ENCODE measurements around the gene NMNAT2.

DNA sequence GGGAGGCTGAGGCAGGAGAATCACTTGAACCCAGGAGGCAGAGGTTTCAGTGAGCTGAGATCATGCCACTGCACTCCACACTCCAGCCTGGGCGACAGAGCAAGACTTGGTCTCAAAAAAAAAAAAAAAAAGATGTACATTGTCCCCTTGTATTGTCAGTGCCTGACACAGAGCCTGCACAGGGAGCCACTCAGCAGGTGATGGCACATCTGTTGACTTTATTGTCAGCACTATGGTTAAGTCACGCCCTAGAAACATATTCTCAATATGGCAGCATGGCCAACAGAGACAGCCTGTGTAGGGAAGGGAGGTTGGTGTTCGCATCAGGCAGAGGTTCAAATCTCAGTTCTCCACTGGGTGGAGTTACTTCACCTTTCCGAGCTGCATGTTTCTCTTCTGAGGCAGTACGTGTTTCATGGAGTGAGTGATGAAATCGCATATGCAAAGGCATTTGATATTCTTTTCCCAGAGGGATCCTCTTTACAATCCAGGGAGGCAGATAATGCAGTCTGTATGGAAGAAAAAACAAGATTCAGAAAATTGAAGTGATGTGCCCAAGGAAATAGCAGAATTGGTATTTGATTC, 211.6 kb downstream of the NMNAT2 start:
- TF ChIP-seq, protein P1, sequence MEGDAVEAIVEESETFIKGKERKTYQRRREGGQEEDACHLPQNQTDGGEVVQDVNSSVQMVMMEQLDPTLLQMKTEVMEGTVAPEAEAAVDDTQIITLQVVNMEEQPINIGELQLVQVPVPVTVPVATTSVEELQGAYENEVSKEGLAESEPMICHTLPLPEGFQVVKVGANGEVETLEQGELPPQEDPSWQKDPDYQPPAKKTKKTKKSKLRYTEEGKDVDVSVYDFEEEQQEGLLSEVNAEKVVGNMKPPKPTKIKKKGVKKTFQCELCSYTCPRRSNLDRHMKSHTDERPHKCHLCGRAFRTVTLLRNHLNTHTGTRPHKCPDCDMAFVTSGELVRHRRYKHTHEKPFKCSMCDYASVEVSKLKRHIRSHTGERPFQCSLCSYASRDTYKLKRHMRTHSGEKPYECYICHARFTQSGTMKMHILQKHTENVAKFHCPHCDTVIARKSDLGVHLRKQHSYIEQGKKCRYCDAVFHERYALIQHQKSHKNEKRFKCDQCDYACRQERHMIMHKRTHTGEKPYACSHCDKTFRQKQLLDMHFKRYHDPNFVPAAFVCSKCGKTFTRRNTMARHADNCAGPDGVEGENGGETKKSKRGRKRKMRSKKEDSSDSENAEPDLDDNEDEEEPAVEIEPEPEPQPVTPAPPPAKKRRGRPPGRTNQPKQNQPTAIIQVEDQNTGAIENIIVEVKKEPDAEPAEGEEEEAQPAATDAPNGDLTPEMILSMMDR (IDR thresholded peaks at IDR 0.05), result no peak
- no peak for TF ChIP-seq POLR2A (IDR thresholded peaks at IDR 0.05; ENCODE audit: low read depth)
